Mesenchymal stem cell (in vitro differentiated cells and primary cell): ENCODE measurements around the gene MTCH2.

Experiments
- DNase-seq: peaks from one replicate; pipeline ENCODE4 v3.0.0-alpha.2; 2013
- H2AFZ ChIP-seq: one replicate; pipeline ENCODE4 v1.6.1; 2013; ENCODE audit warnings: low read depth, mild to moderate bottlenecking, control low read depth, inconsistent platforms, low read length, moderate library complexity
- H2AK5ac ChIP-seq: 2 replicates; pipeline ENCODE4 v1.6.1; 2013; ENCODE audit warnings: low read length, moderate library complexity, mild to moderate bottlenecking, inconsistent platforms; ENCODE audit not compliant: severe bottlenecking
- H2BK120ac ChIP-seq: one replicate; pipeline ENCODE4 v1.6.1; 2013; ENCODE audit warnings: low read depth, mild to moderate bottlenecking, inconsistent platforms, low read length, moderate library complexity
- H2BK12ac ChIP-seq, 2 experiments: one replicate each; pipeline ENCODE4 v1.6.1; 2013; ENCODE audit warnings: inconsistent platforms in 2 of 2, low read length in 2 of 2, mild to moderate bottlenecking in 2 of 2, moderate library complexity in 2 of 2, control low read depth in 1 of 2
- H2BK15ac ChIP-seq: one replicate; pipeline ENCODE4 v1.6.1; 2013; ENCODE audit warnings: mild to moderate bottlenecking, low read depth, inconsistent platforms; ENCODE audit not compliant: poor library complexity, severe bottlenecking
- H2BK5ac ChIP-seq: 2 replicates; pipeline ENCODE4 v1.6.1; 2013; ENCODE audit warnings: low read depth, mild to moderate bottlenecking, low read length, control low read depth, inconsistent platforms; ENCODE audit not compliant: poor library complexity, severe bottlenecking
- H3K14ac ChIP-seq, 2 experiments: one replicate each; pipeline ENCODE4 v1.6.1; 2013; ENCODE audit warnings: inconsistent platforms in 2 of 2, low read length in 2 of 2, control low read depth in 1 of 2, mild to moderate bottlenecking in 1 of 2, moderate library complexity in 1 of 2
- H3K18ac ChIP-seq, 2 experiments: one replicate each; pipeline ENCODE4 v1.6.1; 2013; ENCODE audit warnings: inconsistent platforms in 2 of 2, low read length in 2 of 2, control low read depth in 1 of 2, low read depth in 1 of 2, mild to moderate bottlenecking in 1 of 2
- H3K23ac ChIP-seq, 2 experiments: one replicate each; pipeline ENCODE4 v1.6.1; 2013; ENCODE audit warnings: inconsistent platforms in 2 of 2, low read length in 2 of 2, mild to moderate bottlenecking in 2 of 2, moderate library complexity in 2 of 2, control low read depth in 1 of 2
- H3K27ac ChIP-seq: 2 replicates; pipeline ENCODE4 v1.5.1; 2013; ENCODE audit warnings: mild to moderate bottlenecking, moderate library complexity, low read length, control low read depth, inconsistent platforms; ENCODE audit not compliant: poor library complexity, severe bottlenecking
- H3K27me3 ChIP-seq, 2 experiments: 2 replicates each; pipeline versions ENCODE4 v1.6.1 to v1.7.0; 2013; ENCODE audit warnings: low read length in 2 of 2, mild to moderate bottlenecking in 2 of 2, moderate library complexity in 2 of 2, control low read depth in 1 of 2, inconsistent platforms in 1 of 2; ENCODE audit not compliant: control insufficient read depth in 1 of 2, insufficient read depth in 1 of 2
- H3K36me3 ChIP-seq, 2 experiments: 2 replicates each; pipeline versions ENCODE4 v1.6.1 to v1.7.0; 2013; ENCODE audit warnings: low read length in 2 of 2, control low read depth in 1 of 2, inconsistent platforms in 1 of 2, low read depth in 1 of 2, mild to moderate bottlenecking in 1 of 2; ENCODE audit not compliant: insufficient read depth in 2 of 2, control insufficient read depth in 1 of 2
- H3K4ac ChIP-seq, 2 experiments: one replicate each; pipeline ENCODE4 v1.6.1; 2013; ENCODE audit warnings: inconsistent platforms in 2 of 2, low read length in 2 of 2, mild to moderate bottlenecking in 2 of 2, moderate library complexity in 2 of 2, control low read depth in 1 of 2, low read depth in 1 of 2
- H3K4me1 ChIP-seq: 2 replicates; pipeline ENCODE4 v1.6.1; 2013; ENCODE audit warnings: low read depth, low read length, control low read depth; ENCODE audit not compliant: control insufficient read depth, insufficient read depth
- H3K4me2 ChIP-seq: 2 replicates; pipeline ENCODE4 v1.6.1; 2013; ENCODE audit warnings: low read length, mild to moderate bottlenecking, inconsistent platforms; ENCODE audit not compliant: poor library complexity, severe bottlenecking
- H3K4me3 ChIP-seq, 2 experiments: 2 replicates each; pipeline versions ENCODE4 v1.5.1 to v1.7.0; 2013; ENCODE audit warnings: low read length in 2 of 2, mild to moderate bottlenecking in 2 of 2, control low read depth in 1 of 2, low read depth in 1 of 2; ENCODE audit not compliant: insufficient read depth in 1 of 2
- H3K79me1 ChIP-seq: replicated peaks from 2 replicates; pipeline ENCODE4 v1.6.1; 2013; ENCODE audit warnings: mild to moderate bottlenecking, control low read depth, low read length, inconsistent platforms; ENCODE audit not compliant: poor library complexity, severe bottlenecking
- H3K9ac ChIP-seq: 2 replicates; pipeline ENCODE4 v1.7.0; 2013; ENCODE audit warnings: mild to moderate bottlenecking, low read length, moderate library complexity
- H3K9me3 ChIP-seq: 2 replicates; pipeline ENCODE4 v1.7.0; 2013; ENCODE audit warnings: mild to moderate bottlenecking, low read length; ENCODE audit not compliant: control insufficient read depth
- H4K8ac ChIP-seq: one replicate; pipeline ENCODE4 v1.6.1; 2013; ENCODE audit warnings: inconsistent platforms, mild to moderate bottlenecking, low read length, moderate library complexity
- H4K91ac ChIP-seq: one replicate; pipeline ENCODE4 v1.6.1; 2013; ENCODE audit warnings: mild to moderate bottlenecking, low read length, inconsistent platforms
- WGBS: methylation state at CpG from one replicate; pipeline ENCODE4 v1.1.7; 2013; ENCODE audit warnings: mixed read lengths; 5-methylcytosine and 5-hydroxymethylcytosine counted together

The MTCH2 gene

GRCh38 chr11:47572715-47573255, 69.6 kb downstream of the MTCH2 start:
- Histone ChIP-seq H3K4me1 (peaks cover 15% of the 10 kb centered on the region), H3K27ac (peak overlapping the region; percentile 17), H3K4me2 (no peak overlapping the region), H2BK12ac (no peak overlapping the region), H3K14ac (no peak overlapping the region), H2BK15ac (no peak overlapping the region), H3K4ac (no peak overlapping the region), H2BK5ac (no peak overlapping the region), H3K23ac (no peak overlapping the region), H3K4me3 (peak overlapping the region in 1 of 2 experiments; percentile 46), H2AK5ac (no peak overlapping the region), H3K27me3 (no peaks in the 10 kb centered on the region), H2BK120ac (no peak overlapping the region), H3K18ac (no peak overlapping the region), H3K9ac (peak overlapping the region; percentile 79), H4K91ac (no peak overlapping the region), H2AFZ (no peak overlapping the region), H4K8ac (no peak overlapping the region), H3K9me3 (no peaks in the 10 kb centered on the region), H3K79me1 (peaks cover 31% of the 10 kb centered on the region), H3K36me3 (peaks cover 48 to 67% of the 10 kb centered on the region in 2 experiments)
- 96% methylated on average over 8 of the region's 8 CpGs for WGBS
- DNase-seq: no peak

- Histone ChIP-seq H3K23ac (no peak overlapping the region), H3K27ac (no peak overlapping the region), H3K4ac (no peak overlapping the region), H4K91ac (no peak overlapping the region), H2BK12ac (no peak overlapping the region), H2BK5ac (no peak overlapping the region), H3K4me1 (peaks cover 12% of the 10 kb centered on the region), H3K9me3 (no peaks in the 10 kb centered on the region), H2BK120ac (no peak overlapping the region), H3K27me3 (no peaks in the 10 kb centered on the region), H2AK5ac (no peak overlapping the region), H2BK15ac (no peak overlapping the region), H3K79me1 (peaks cover 27% of the 10 kb centered on the region), H3K18ac (no peak overlapping the region), H3K14ac (no peak overlapping the region), H3K36me3 (peaks cover 42 to 61% of the 10 kb centered on the region in 2 experiments), H3K4me2 (no peak overlapping the region), H2AFZ (no peak overlapping the region), H3K4me3 (peak overlapping the region in 1 of 2 experiments; percentile 46), H4K8ac (no peak overlapping the region), H3K9ac (peak overlapping the region; percentile 79)
- WGBS: 57% methylated on average over 1 of the region's 1 CpG
- peak; percentile 32 for DNase-seq
These were observed 70.5 kb downstream of the MTCH2 start for GRCh38 chr11:47571895-47572294.

GRCh38 chr11:47571357-47571729, 71.0 kb downstream of the MTCH2 start:
- H3K4me1 ChIP-seq: peaks cover 12% of the 10 kb centered on the region
- H2BK15ac ChIP-seq: no peak overlapping the region
- no peak overlapping the region for H2BK5ac ChIP-seq
- no peak overlapping the region for H2BK120ac ChIP-seq
- no peak overlapping the region for H3K27ac ChIP-seq
- H3K79me1 ChIP-seq: peaks cover 30% of the 10 kb centered on the region
- WGBS: 97% methylated on average over 4 of the region's 4 CpGs
- H3K4me2 ChIP-seq: no peak overlapping the region
- no peak overlapping the region for H2BK12ac ChIP-seq
- no peak overlapping the region for H2AFZ ChIP-seq
- H3K14ac ChIP-seq: no peak overlapping the region
- no peak overlapping the region for H3K23ac ChIP-seq
- DNase-seq: no peak
- no peaks in the 10 kb centered on the region for H3K27me3 ChIP-seq
- H3K9ac ChIP-seq: peak overlapping the region; percentile 79
- H3K4ac ChIP-seq: no peak overlapping the region
- H3K9me3 ChIP-seq: no peaks in the 10 kb centered on the region
- no peak overlapping the region for H3K18ac ChIP-seq
- H2AK5ac ChIP-seq: no peak overlapping the region
- no peak overlapping the region for H3K4me3 ChIP-seq
- no peak overlapping the region for H4K8ac ChIP-seq
- H4K91ac ChIP-seq: no peak overlapping the region
- peaks cover 42 to 59% of the 10 kb centered on the region in 2 experiments for H3K36me3 ChIP-seq

GRCh38 chr11:47570651-47571356, 71.6 kb downstream of the MTCH2 start:
- no peak overlapping the region for H3K23ac ChIP-seq
- H3K27ac ChIP-seq: no peak overlapping the region
- no peak overlapping the region for H2AK5ac ChIP-seq
- no peak overlapping the region for H3K4me2 ChIP-seq
- H2AFZ ChIP-seq: no peak overlapping the region
- peaks cover 36 to 58% of the 10 kb centered on the region in 2 experiments for H3K36me3 ChIP-seq
- DNase-seq: no peak
- no peak overlapping the region for H4K91ac ChIP-seq
- no peak overlapping the region for H2BK120ac ChIP-seq
- 95% methylated on average over 3 of the region's 3 CpGs for WGBS
- peaks cover 29% of the 10 kb centered on the region for H3K79me1 ChIP-seq
- H4K8ac ChIP-seq: no peak overlapping the region
- H3K9ac ChIP-seq: peak overlapping the region; percentile 5
- H3K4me3 ChIP-seq: no peak overlapping the region
- H3K9me3 ChIP-seq: no peaks in the 10 kb centered on the region
- H3K18ac ChIP-seq: no peak overlapping the region
- H2BK15ac ChIP-seq: no peak overlapping the region
- no peaks in the 10 kb centered on the region for H3K27me3 ChIP-seq
- H3K4me1 ChIP-seq: peaks cover 15% of the 10 kb centered on the region
- H2BK5ac ChIP-seq: no peak overlapping the region
- no peak overlapping the region for H2BK12ac ChIP-seq
- H3K4ac ChIP-seq: no peak overlapping the region
- H3K14ac ChIP-seq: no peak overlapping the region
